ENCODE data around the gene PHTF2. TPM values are rescaled to one million over a fixed set of nuclear protein-coding genes. Genes with fewer than 3 reads are reported as not detected.

PHTF2 gene
- total RNA-seq, 4 donors from 2014 or later: 15.1 to 28.8 (median 20.1) TPM

GRCh38 chr7:77819021-77819420, 20.4 kb downstream of the PHTF2 start:
- Histone ChIP-seq H3K4me3 (no peak overlapping the region), H3K27ac (no peak overlapping the region), H3K27me3 (no peaks in the 10 kb centered on the region), H3K4me1 (no peaks in the 10 kb centered on the region), H3K36me3 (peaks cover 0 to 24% of the 10 kb centered on the region in 2 donors), H3K9me3 (peaks cover 0 to 41% (median 0%) of the 10 kb centered on the region in 3 donors)
- no peak for ATAC-seq
- TF ChIP-seq POLR2AphosphoS5 (IDR thresholded peaks at IDR 0.05): no peak

GRCh38 chr7:77820967-77821366, 22.4 kb downstream of the PHTF2 start:
- Histone ChIP-seq H3K4me1 (no peaks in the 10 kb centered on the region), H3K4me3 (no peak overlapping the region), H3K27ac (no peak overlapping the region), H3K27me3 (no peaks in the 10 kb centered on the region), H3K9me3 (peaks cover 0 to 49% (median 0%) of the 10 kb centered on the region in 3 donors), H3K36me3 (peaks cover 0 to 24% of the 10 kb centered on the region in 2 donors)
- no peak for ATAC-seq
- TF ChIP-seq EP300 (IDR thresholded peaks at IDR 0.05) (no peak), POLR2A (IDR thresholded peaks at IDR 0.05) (no peak), POLR2AphosphoS5 (IDR thresholded peaks at IDR 0.05) (no peak), CTCF (IDR thresholded peaks at IDR 0.05) (no peak)
- 95 to 100% methylated on average over 2 of the region's 2 CpGs for WGBS, 2 donors (ENCODE audit: low coverage in 1 of 2)

GRCh38 chr7:77822269-77822668, 23.7 kb downstream of the PHTF2 start:
- no peak for ATAC-seq
- Histone ChIP-seq H3K36me3 (peaks cover 0 to 13% of the 10 kb centered on the region in 2 donors), H3K4me3 (no peak overlapping the region), H3K4me1 (no peaks in the 10 kb centered on the region), H3K27me3 (no peaks in the 10 kb centered on the region), H3K9me3 (peaks cover 0 to 55% (median 0%) of the 10 kb centered on the region in 3 donors), H3K27ac (no peak overlapping the region)
- WGBS, 2 donors (ENCODE audit: low coverage in 1 of 2): 0% methylated on average over 1 of the region's 1 CpG; no CpG with 5 or more reads in 1 of the 2 donors
- TF ChIP-seq EP300 (IDR thresholded peaks at IDR 0.05) (no peak), POLR2A (IDR thresholded peaks at IDR 0.05) (no peak), POLR2AphosphoS5 (IDR thresholded peaks at IDR 0.05) (no peak), CTCF (IDR thresholded peaks at IDR 0.05) (no peak)

- Histone ChIP-seq H3K27me3 (no peaks in the 10 kb centered on the region), H3K4me1 (no peaks in the 10 kb centered on the region), H3K4me3 (no peak overlapping the region), H3K9me3 (peaks cover 0 to 50% (median 0%) of the 10 kb centered on the region in 3 donors), H3K36me3 (peaks cover 0 to 6% of the 10 kb centered on the region in 2 donors), H3K27ac (no peak overlapping the region)
- WGBS, 2 donors (ENCODE audit: low coverage in 1 of 2): 81 to 88% methylated on average over 2 of the region's 2 CpGs
- no peak for ATAC-seq
- TF ChIP-seq POLR2AphosphoS5 (IDR thresholded peaks at IDR 0.05) (no peak), CTCF (IDR thresholded peaks at IDR 0.05) (no peak)
Observed at GRCh38 chr7:77823787-77824186, 25.2 kb downstream of the PHTF2 start.

- TF ChIP-seq POLR2A (IDR thresholded peaks at IDR 0.05) (no peak), CTCF (IDR thresholded peaks at IDR 0.05) (no peak), POLR2AphosphoS5 (IDR thresholded peaks at IDR 0.05) (no peak), EP300 (IDR thresholded peaks at IDR 0.05) (no peak)
- ATAC-seq: no peak
- Histone ChIP-seq H3K4me1 (no peaks in the 10 kb centered on the region), H3K4me3 (no peak overlapping the region), H3K27ac (no peak overlapping the region), H3K9me3 (peaks cover 0 to 42% (median 0%) of the 10 kb centered on the region in 3 donors), H3K27me3 (no peaks in the 10 kb centered on the region), H3K36me3 (peaks cover 0 to 6% of the 10 kb centered on the region in 2 donors)
- WGBS, 2 donors (ENCODE audit: low coverage in 1 of 2): 92 to 100% methylated on average over 3 to 5 of the region's 5 CpGs
Observed at GRCh38 chr7:77824636-77825035, 26.1 kb downstream of the PHTF2 start.
